ENCODE data around the gene ASPSCR1. TPM values are rescaled to one million over a fixed set of nuclear protein-coding genes. Genes with fewer than 3 reads are reported as not detected.

Gene ASPSCR1
- total and polyA plus RNA-seq, 2 of the 4 experiments (the other 2 are of a cell fraction) = 7.2 to 17.2 TPM

GRCh38 chr17:82036634-82037091 lies 59.2 kb downstream of the ASPSCR1 start:
- intact Hi-C loops (cut with micrococcal nuclease) = loop anchor here (2.0 to 10.0 kb wide), 2 partner anchors 62 to 288 kb away; partner anchors contain the start of gene FASN
- POLR2A ChIA-PET (ENCODE audit: unreplicated experiment) = no interaction called here
- H3K27ac ChIP-seq (ENCODE audit: insufficient read depth, low read length) = peak overlapping the region; percentile 58

More at GRCh38 chr17:82036634-82037091, 59.2 kb downstream of the ASPSCR1 start:
- H2BK15ac ChIP-seq (ENCODE audit: low read depth, low read length) = no peak overlapping the region
- WGBS, 2 experiments (ENCODE audit: extremely low coverage in 2 of 2, insufficient read length in 1 of 2) = 42% methylated on average over 15 of the region's 23 CpGs; no CpG with 5 or more reads in 1 of the 2 experiments
- H3K23ac ChIP-seq (ENCODE audit: low read depth, low read length) = peak overlapping the region; percentile 33; the same call in 1 of the 2 replicates
- peak overlapping the region; percentile 54 for H3K4me3 ChIP-seq (ENCODE audit: insufficient read depth, low read depth, low read length)
- H4K5ac ChIP-seq (ENCODE audit: low read depth, low read length) = no peak overlapping the region; the same call in 1 of the 2 replicates
- no TSS peak for BruUV-seq (replicated peaks)
- H3K56ac ChIP-seq (ENCODE audit: extremely low read depth, insufficient read depth, low read length) = peak overlapping the region; percentile 48; the same call in 1 of the 2 replicates
- peaks cover 11% of the 10 kb centered on the region for H3K4me1 ChIP-seq (ENCODE audit: control insufficient read depth, insufficient read depth, low read length)
- in situ Hi-C loops (cut with MboI; ENCODE audit: low sequenced_read_pairs) (no loop called here), dilution Hi-C loops (cut with HindIII; ENCODE audit: low sequenced_read_pairs, unreplicated experiment) (no loop called here)
- no peak overlapping the region for H3K18ac ChIP-seq (ENCODE audit: low read depth, low read length)
- no peak overlapping the region for H2BK5ac ChIP-seq (ENCODE audit: low read depth, low read length, poor library complexity, severe bottlenecking)
- H3K4ac ChIP-seq (ENCODE audit: low read depth, low read length) = peak overlapping the region; percentile 22
- peaks cover 5% of the 10 kb centered on the region for H4K20me1 ChIP-seq (ENCODE audit: insufficient read depth, low read length)
- H2AK5ac ChIP-seq (ENCODE audit: low read depth, low read length) = peak overlapping the region; percentile 33; the same call in 1 of the 2 replicates
- peak overlapping the region; percentile 96 for H2AFZ ChIP-seq (replicated peaks; ENCODE audit: low read length, poor library complexity)
- peak overlapping the region; percentile 61 for H3K9ac ChIP-seq (ENCODE audit: low read depth, low read length)
- peak overlapping the region; percentile 97 for H2AK9ac ChIP-seq (replicated peaks; ENCODE audit: low read depth, low read length, poor library complexity)
- peaks cover 7 to 12% of the 10 kb centered on the region in 2 experiments for H3K79me1 ChIP-seq (ENCODE audit: low read depth in 1 of 2, low read length in 2 of 2)
- peak overlapping the region; percentile 72; the same call in 1 of the 2 replicates for H3K14ac ChIP-seq (replicated peaks; ENCODE audit: low read depth, low read length)
- H3K27me3 ChIP-seq (ENCODE audit: control insufficient read depth, insufficient read depth, low read length) = no peaks in the 10 kb centered on the region
- TF ChIP-seq MXI1 (IDR thresholded peaks at IDR 0.05; ENCODE audit: borderline replicate concordance, low read depth, low read length) (no peak), CEBPB (IDR thresholded peaks at IDR 0.05; ENCODE audit: low read depth, low read length) (no peak), USF2 (IDR thresholded peaks at IDR 0.05; ENCODE audit: low read depth, low read length) (no peak)
- no peak overlapping the region for H4K91ac ChIP-seq (ENCODE audit: insufficient read depth, low read depth, low read length)
- no peaks in the 10 kb centered on the region for H3K36me3 ChIP-seq (ENCODE audit: control insufficient read depth, insufficient read depth, low read length)
- H2BK120ac ChIP-seq (ENCODE audit: low read depth, low read length) = no peak overlapping the region
- H4K8ac ChIP-seq (ENCODE audit: low read depth in 2 of 2, low read length in 2 of 2) = peak overlapping the region in 1 of 2 experiments; percentile 53; a peak in 2 of 4 replicates
- peak overlapping the region; percentile 94 for H3K4me2 ChIP-seq (ENCODE audit: low read depth, low read length)
- CTCF ChIA-PET = interaction anchor here (1.7 kb wide), 1 partner anchor 16 kb away, joined by 5 read pairs; no protein-coding TSS in a partner anchor
- H3K9me1 ChIP-seq (ENCODE audit: insufficient read depth, low read length) = 0 out of 2 replicates have a peak, but pooled peaks cover 7% of the 10 kb centered on the region
- H3K9me3 ChIP-seq (ENCODE audit: control insufficient read depth, insufficient read depth, low read length) = no peaks in the 10 kb centered on the region
- no peak for ATAC-seq (ENCODE audit: low read depth)
- H2BK20ac ChIP-seq (ENCODE audit: low read depth, low read length) = no peak overlapping the region
- DNase-seq = no peak
